ENCODE measurements around the gene BIN1. TPM values are rescaled to one million over a fixed set of nuclear protein-coding genes. Genes with fewer than 3 reads are reported as not detected.

BIN1 gene
- total and polyA plus RNA-seq, 2 donors, result 37.9 to 47.2 TPM

DNA sequence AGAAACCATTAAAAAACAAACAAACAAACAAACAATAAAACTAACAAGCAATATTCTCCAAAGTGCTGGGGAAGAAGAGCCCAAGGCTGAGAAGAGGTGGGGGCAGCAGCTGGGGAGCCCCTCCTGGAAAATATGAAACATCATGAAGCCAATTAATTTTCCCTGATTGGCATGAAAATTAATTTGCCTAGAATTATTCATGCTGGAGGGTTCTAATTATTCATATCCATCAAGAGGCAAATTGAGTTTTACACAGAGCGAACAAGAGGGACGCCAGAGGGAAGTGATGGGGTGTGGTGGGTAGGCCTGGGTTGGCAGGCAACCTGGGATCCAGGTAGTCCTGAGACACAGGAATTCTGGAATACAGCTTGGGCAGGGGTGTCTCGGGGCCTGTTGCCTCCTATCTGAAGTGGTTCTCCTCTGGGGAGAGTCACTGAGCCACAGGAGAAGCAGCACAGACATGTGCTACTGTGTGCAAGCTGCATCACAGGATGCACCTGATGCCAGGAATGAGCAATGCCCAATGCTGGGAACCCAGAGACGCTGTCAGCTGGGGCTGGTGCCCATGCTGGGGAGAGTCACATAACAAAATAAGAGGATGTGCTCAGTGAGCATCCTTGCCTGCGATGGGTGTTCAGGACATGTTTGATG is 107.7 kb downstream of the BIN1 start:
- H3K4me3 ChIP-seq (ENCODE audit: low read length in 2 of 2), result no peak overlapping the region
- no peaks in the 10 kb centered on the region for H3K27me3 ChIP-seq (ENCODE audit: control insufficient read depth in 2 of 2, insufficient read depth in 1 of 2, low read length in 1 of 2)
- WGBS, result 86% methylated on average over 5 of the region's 5 CpGs
- no peaks in the 10 kb centered on the region for H3K36me3 ChIP-seq (ENCODE audit: control insufficient read depth in 2 of 2, insufficient read depth in 2 of 2, low read length in 1 of 2)
- H3K27ac ChIP-seq (ENCODE audit: low read depth in 1 of 2, low read length in 1 of 2), result no peak overlapping the region
- no peaks in the 10 kb centered on the region for H3K9me3 ChIP-seq (ENCODE audit: control insufficient read depth in 2 of 2, insufficient read depth in 1 of 2, low read length in 1 of 2)
- H3K4me1 ChIP-seq (ENCODE audit: control insufficient read depth in 2 of 2, insufficient read depth in 2 of 2, low read length in 2 of 2), result no peaks in the 10 kb centered on the region
- DNase-seq (ENCODE audit: low read depth in 6 of 9, low spot score in 9 of 9), result no peak

- Histone ChIP-seq H3K9me3 (ENCODE audit: control insufficient read depth in 2 of 2, insufficient read depth in 1 of 2, low read length in 1 of 2) (no peaks in the 10 kb centered on the region), H3K36me3 (ENCODE audit: control insufficient read depth in 2 of 2, insufficient read depth in 2 of 2, low read length in 1 of 2) (no peaks in the 10 kb centered on the region), H3K4me3 (ENCODE audit: low read length in 2 of 2) (no peak overlapping the region), H3K27me3 (ENCODE audit: control insufficient read depth in 2 of 2, insufficient read depth in 1 of 2, low read length in 1 of 2) (no peaks in the 10 kb centered on the region), H3K27ac (ENCODE audit: low read depth in 1 of 2, low read length in 1 of 2) (no peak overlapping the region), H3K4me1 (ENCODE audit: control insufficient read depth in 2 of 2, insufficient read depth in 2 of 2, low read length in 2 of 2) (no peaks in the 10 kb centered on the region)
- DNase-seq (ENCODE audit: low read depth in 6 of 9, low spot score in 9 of 9), result no peak
Measured at GRCh38 chr2:126998486-126998885, 108.5 kb downstream of the BIN1 start.

Other genes with a start within 250 kb of the BIN1 start
- gene TEX51, start 208.3 kb downstream of the BIN1 start, total RNA-seq, result not detected
- gene TEX51, start 208.3 kb downstream of the BIN1 start, polyA plus RNA-seq, result 0.11 TPM
- gene CYP27C1, start 113.1 kb upstream of the BIN1 start, total RNA-seq, result 0.05 TPM
- 0.05 TPM for gene CYP27C1, start 113.1 kb upstream of the BIN1 start, polyA plus RNA-seq
- 31.2 TPM for gene ERCC3, start 187.0 kb upstream of the BIN1 start, total RNA-seq
- gene ERCC3, start 187.0 kb upstream of the BIN1 start, polyA plus RNA-seq, result 36.9 TPM

Measured in thymus (tissue), 11 donors.